ENCODE measurements around the gene TIGD3. TPM values are rescaled to one million over a fixed set of nuclear protein-coding genes. Genes with fewer than 3 reads are reported as not detected.

Gene TIGD3
- total and polyA plus RNA-seq, 9 of the 15 experiments (the other 6 are each of a cell fraction or from before 2014, with no cell fraction given), result 0.06 to 1.3 (median 0.56) TPM

- peaks cover 15 to 30% of the 10 kb centered on the region in 2 experiments for H3K4me1 ChIP-seq (replicated peaks in 1 of 2; ENCODE audit: control insufficient read depth in 2 of 2, insufficient read depth in 2 of 2, low read length in 2 of 2)
- POLR2A ChIA-PET, result interaction anchor here (0.6 to 15.6 kb wide), 7 partner anchors 9 to 236 kb away, joined by 3 to 253 read pairs (median 5); partner anchors contain the start of genes DPF2, MALAT1 and NEAT1
- in situ Hi-C loops (cut with MboI), result no loop called here
- H3K27ac ChIP-seq (ENCODE audit: extremely low read depth, low read depth, low read length), result no peak overlapping the region
- 92% methylated on average over 2 of the region's 2 CpGs for WGBS (ENCODE audit: insufficient coverage, low coverage, missing lambda C conversion rate)
- H3K27me3 ChIP-seq (ENCODE audit: control insufficient read depth in 2 of 2, insufficient read depth in 2 of 2, low read length in 2 of 2), result no peaks in the 10 kb centered on the region
- H3K79me2 ChIP-seq (ENCODE audit: control insufficient read depth, insufficient read depth, low read length), result no peaks in the 10 kb centered on the region
- CTCF ChIA-PET (ENCODE audit: low intra/inter-chr PET ratio), result no interaction called here
- intact Hi-C loops (cut with micrococcal nuclease), result no loop called here
- peaks cover 5% of the 10 kb centered on the region; the same call in 1 of the 2 replicates for H4K20me1 ChIP-seq (replicated peaks; ENCODE audit: control insufficient read depth, insufficient read depth, low read length)
- H3K4me2 ChIP-seq (ENCODE audit: insufficient read depth, low read length), result no peak overlapping the region
- no peak overlapping the region for H2AFZ ChIP-seq (ENCODE audit: low read depth, low read length)
- FAIRE-seq (no peak), ATAC-seq (no peak), DNase-seq (ENCODE audit: extremely low read depth in 1 of 4, low spot score in 3 of 4) (no peak)
- no peaks in the 10 kb centered on the region for H3K9me3 ChIP-seq (replicated peaks; ENCODE audit: control insufficient read depth, insufficient read depth, low read depth, low read length)
- BruUV-seq (replicated peaks), result no TSS peak
- peaks cover 51% of the 10 kb centered on the region for H3K36me3 ChIP-seq (ENCODE audit: control insufficient read depth, insufficient read depth, low read length)
- TF ChIP-seq PYGO2 (tag; IDR thresholded peaks at IDR 0.05), result no peak
- TF ChIP-seq ZNF511 (CRISPR knock-in tag; IDR thresholded peaks at IDR 0.05), result no peak
- TF ChIP-seq E2F1 (CRISPR knock-in tag; IDR thresholded peaks at IDR 0.05), result no peak
- TF ChIP-seq BRF2 (IDR thresholded peaks at IDR 0.05; ENCODE audit: borderline replicate concordance, insufficient read depth, insufficient read length), result no peak
- TF ChIP-seq ZNF134 (CRISPR knock-in tag; conservative IDR thresholded peaks at IDR 0.05), result no peak
- TF ChIP-seq KHSRP (IDR thresholded peaks at IDR 0.05), result no peak
- TF ChIP-seq POLR2AphosphoS2 (IDR thresholded peaks at IDR 0.05; ENCODE audit: low read length), result no peak
- TF ChIP-seq ZNF280B (CRISPR knock-in tag; IDR thresholded peaks at IDR 0.05), result no peak
- TF ChIP-seq NR2F6 (CRISPR knock-in tag; IDR thresholded peaks at IDR 0.05), result no peak
- TF ChIP-seq IRF2 (CRISPR knock-in tag; IDR thresholded peaks at IDR 0.05), result no peak
- no peak for TF ChIP-seq TAF1 (IDR thresholded peaks at IDR 0.05; ENCODE audit: control insufficient read depth, extremely low read depth, insufficient read depth, low read length, severe bottlenecking)
- TF ChIP-seq FOXK2 (conservative IDR thresholded peaks at IDR 0.05 in 1 of 2, IDR thresholded peaks at IDR 0.05 in 1 of 2; ENCODE audit: low read depth in 2 of 2), result no peak
- no peak for TF ChIP-seq POU5F1 (IDR thresholded peaks at IDR 0.05; ENCODE audit: borderline replicate concordance, low read depth, low read length, partially characterized antibody)
- no peak for TF ChIP-seq SRSF3 (IDR thresholded peaks at IDR 0.05; ENCODE audit: insufficient read depth, low read length)
- TF ChIP-seq MCM7 (IDR thresholded peaks at IDR 0.05), result no peak
- no peak for TF ChIP-seq BCOR (IDR thresholded peaks at IDR 0.05)
- no peak for TF ChIP-seq HIVEP1 (CRISPR knock-in tag; IDR thresholded peaks at IDR 0.05)
- TF ChIP-seq SRF (CRISPR knock-in tag; IDR thresholded peaks at IDR 0.05), result no peak
- no peak for TF ChIP-seq SNIP1 (IDR thresholded peaks at IDR 0.05; ENCODE audit: low read depth)
- H3K9ac ChIP-seq (ENCODE audit: insufficient read depth in 1 of 2, low read depth in 2 of 2, low read length in 2 of 2), result no peak overlapping the region
- H3K9me1 ChIP-seq (ENCODE audit: control insufficient read depth, insufficient read depth, low read length), result no peaks in the 10 kb centered on the region
- H3K4me3 ChIP-seq, result no peak overlapping the region
Observed at GRCh38 chr11:65351511-65351910, 3.0 kb upstream of the TIGD3 start.
